Mucosa of gallbladder (tissue), 1 donor: ENCODE data around the gene HOXB8. TPM values are rescaled to one million over a fixed set of nuclear protein-coding genes. Genes with fewer than 3 reads are reported as not detected.

ENCODE experiments used
- DNase-seq: peaks from one replicate; pipeline ENCODE4 v3.0.0-alpha.2; 2020; ENCODE audit warnings: low spot score
- total RNA-seq: library from RNA; stranded (reverse); gene quantifications from one replicate; pipeline ENCODE4 v1.2.1, GENCODE V29; 2021
- donor health status: DM: no; HTN: no; CAD: no.

Gene HOXB8
- total RNA-seq, 1 donor from 2014 or later: not detected

GRCh38 chr17:48583708-48584222 is 31.3 kb downstream of the HOXB8 start:
- DNase-seq: no peak

GRCh38 chr17:48582750-48583069 is 32.4 kb downstream of the HOXB8 start:
- DNase-seq: no peak

GRCh38 chr17:48579760-48580554 is 35.1 kb downstream of the HOXB8 start:
- no peak for DNase-seq

GRCh38 chr17:48579471-48579759 is 35.7 kb downstream of the HOXB8 start:
- DNase-seq: no peak

- no peak for DNase-seq
Measured at GRCh38 chr17:48578616-48579470, 36.2 kb downstream of the HOXB8 start.

GRCh38 chr17:48577946-48578615 is 37.0 kb downstream of the HOXB8 start, which contains the start of gene HOXB4:
TSS of gene HOXB4 (minus strand) at chr17:48578350. CDS start at chr17:48578319, 31 bp downstream.
- peak; percentile 78 for DNase-seq

GRCh38 chr17:48577330-48577945 is 37.7 kb downstream of the HOXB8 start:
- DNase-seq: no peak

- no peak for DNase-seq
Measured at GRCh38 chr17:48576479-48577309, 38.4 kb downstream of the HOXB8 start.

GRCh38 chr17:48575673-48576478 is 39.2 kb downstream of the HOXB8 start:
- DNase-seq: no peak

GRCh38 chr17:48575066-48575582 is 40.0 kb downstream of the HOXB8 start:
- DNase-seq: no peak

GRCh38 chr17:48574505-48575065 is 40.5 kb downstream of the HOXB8 start:
- DNase-seq: no peak

GRCh38 chr17:48571826-48572417 is 43.2 kb downstream of the HOXB8 start:
- no peak for DNase-seq

GRCh38 chr17:48571024-48571818 is 43.9 kb downstream of the HOXB8 start:
- no peak for DNase-seq

GRCh38 chr17:48570325-48571023 is 44.6 kb downstream of the HOXB8 start:
- DNase-seq: no peak

- no peak for DNase-seq
Measured at GRCh38 chr17:48569674-48570324, 45.3 kb downstream of the HOXB8 start.

- DNase-seq: no peak
Measured at GRCh38 chr17:48569240-48569582, 45.9 kb downstream of the HOXB8 start.
